ENCODE data around the gene COL20A1.

- no peak for TF ChIP-seq CTCF (IDR thresholded peaks at IDR 0.05)
- no peak for TF ChIP-seq POLR2A (IDR thresholded peaks at IDR 0.05; ENCODE audit: low read depth)
These were observed 71.1 kb downstream of the COL20A1 start for GRCh38 chr20:63363981-63364561.

Measured in esophagus muscularis mucosa (tissue), 3 donors.